Transverse colon (tissue), 4 donors: Measurements from ENCODE around the gene MACF1. TPM values are rescaled to one million over a fixed set of nuclear protein-coding genes. Genes with fewer than 3 reads are reported as not detected.

ENCODE experiments used
- DNase-seq: peaks from one replicate; pipeline ENCODE4 v3.0.0-alpha.2; 2019
- H3K27ac ChIP-seq, 4 donors: fragments of 200-600 bp; sonication (generic); 2 replicates each; pipeline ENCODE4 v1.5.1; 2016 to 2018; ENCODE audit warnings: inconsistent platforms in 4 of 4
- H3K27me3 ChIP-seq: fragments of 200-600 bp; sonication (generic); 2 replicates; pipeline ENCODE4 v1.5.1; 2017; ENCODE audit warnings: inconsistent platforms
- H3K36me3 ChIP-seq, 4 donors: fragments of 200-600 bp; sonication (generic); 2 replicates each; pipeline ENCODE4 v1.5.1; 2017 to 2019; ENCODE audit warnings: inconsistent platforms in 4 of 4
- H3K4me1 ChIP-seq, 4 donors: fragments of 200-600 bp; sonication (generic); 2 replicates each; pipeline ENCODE4 v1.5.1; 2017 to 2020; ENCODE audit warnings: inconsistent platforms in 4 of 4
- H3K4me3 ChIP-seq, 4 donors: fragments of 200-600 bp; sonication (generic); 1 replicate in 1 of 4; 2 replicates in 3 of 4; pipeline versions ENCODE4 v1.5.1 to v1.6.1; 2017 to 2019; ENCODE audit warnings: inconsistent platforms in 4 of 4
- H3K9me3 ChIP-seq, 2 donors: fragments of 200-600 bp; sonication (generic); 2 replicates each; pipeline ENCODE4 v1.5.1; 2017 to 2019; ENCODE audit warnings: inconsistent platforms in 2 of 2
- CTCF ChIP-seq, 5 experiments: fragments of 200-600 bp in 3 of 5; fragments of 450-650 bp in 2 of 5; sonication (generic) in 3 of 5; IDR thresholded peaks; 1 replicate in 2 of 5; 2 replicates in 3 of 5; pipeline ENCODE4 v1.5.1; 2016 to 2017; ENCODE audit warnings: antibody characterized with exemption in 5 of 5, inconsistent platforms in 3 of 5, mild to moderate bottlenecking in 2 of 5, moderate library complexity in 1 of 5
- EP300 ChIP-seq: sonication (generic); formaldehyde crosslinking; IDR thresholded peaks from one replicate; pipeline ENCODE4 v1.6.1; 2017; ENCODE audit warnings: antibody characterized with exemption, low read depth
- POLR2A ChIP-seq: fragments of 450-650 bp; IDR thresholded peaks from one replicate; pipeline ENCODE4 v1.6.1; 2016; ENCODE audit warnings: antibody characterized with exemption, mild to moderate bottlenecking, moderate library complexity
- POLR2AphosphoS5 ChIP-seq, 3 donors: sonication (generic); formaldehyde crosslinking; IDR thresholded peaks; one replicate each; pipeline ENCODE4 v1.6.1; 2016; ENCODE audit warnings: antibody characterized with exemption in 3 of 3
- WGBS, 2 donors: methylation state at CpG; one replicate each; pipeline ENCODE4 v1.1.5; 2018; ENCODE audit warnings: low coverage in 1 of 2; 5-methylcytosine and 5-hydroxymethylcytosine counted together
- in situ Hi-C, 4 donors: fragments of 200-750 bp; cut with MboI; loops; one replicate each; pipeline versions ENCODE4 v1.15.0 to v1.15.1; 2017; ENCODE audit warnings: low sequenced_read_pairs in 3 of 4, low pct_ligation_motif_present in 1 of 4, low pct_unique_long_range_greater_than_20kb in 1 of 4
- intact Hi-C: fragments of 100-400 bp; cut with DNase I; formaldehyde crosslinking; loops from one replicate; pipeline ENCODE4 v1.15.1; 2023; ENCODE audit warnings: low total_unique reads
- total RNA-seq, 4 donors: library from RNA; depleted of rRNA; stranded (reverse); fragments of >200 nt; gene quantifications; one replicate each; pipeline ENCODE4 v1.1.0, GENCODE V29; 2016

Gene MACF1
- total RNA-seq, 4 donors from 2014 or later: 190 to 300 (median 254) TPM

- Histone ChIP-seq H3K9me3 (no peaks in the 10 kb centered on the region), H3K36me3 (no peaks in the 10 kb centered on the region), H3K27me3 (no peaks in the 10 kb centered on the region), H3K4me1 (peaks cover 4 to 59% (median 27%) of the 10 kb centered on the region in 4 donors), H3K27ac (peak overlapping the region; percentile 78 to 88 (median 84)), H3K4me3 (peak overlapping the region in 3 of 4 donors; percentile 3 to 30 (median 10))
- in situ Hi-C loops: loop anchor here in 3 of 4 donors (10.0 kb wide), 2 partner anchors 74 to 164 kb away; no protein-coding TSS in a partner anchor
- WGBS, 2 donors: 63% methylated on average over 8 of the region's 8 CpGs; no CpG with 5 or more reads in 1 of the 2 donors
- DNase-seq: no peak
- no peak for TF ChIP-seq POLR2A
- TF ChIP-seq CTCF (IDR thresholded peaks at IDR 0.05): no peak
- TF ChIP-seq POLR2AphosphoS5 (IDR thresholded peaks at IDR 0.05): no peak
- no peak for TF ChIP-seq EP300
- intact Hi-C loops: loop anchor here (5.0 kb wide), 1 partner anchor 162 kb away; no protein-coding TSS in a partner anchor
Observed at GRCh38 chr1:39268906-39269305, 64.4 kb downstream of the MACF1 start.

GRCh38 chr1:39269349-39269748 is 64.9 kb downstream of the MACF1 start:
- in situ Hi-C loops (loop anchor here in 3 of 4 donors (10.0 kb wide), 2 partner anchors 75 to 165 kb away; no protein-coding TSS in a partner anchor), intact Hi-C loops (loop anchor here (5.0 kb wide), 1 partner anchor 162 kb away; no protein-coding TSS in a partner anchor)
- H3K4me3 ChIP-seq: no peak overlapping the region
- H3K4me1 ChIP-seq: peaks cover 4 to 59% (median 27%) of the 10 kb centered on the region in 4 donors
- no peaks in the 10 kb centered on the region for H3K27me3 ChIP-seq
- H3K27ac ChIP-seq: peak overlapping the region; percentile 78 to 88 (median 84)
- no peak for DNase-seq
- no peak for TF ChIP-seq POLR2A
- no peak for TF ChIP-seq CTCF (IDR thresholded peaks at IDR 0.05)
- no peak for TF ChIP-seq EP300
- TF ChIP-seq POLR2AphosphoS5 (IDR thresholded peaks at IDR 0.05): no peak
- H3K36me3 ChIP-seq: no peaks in the 10 kb centered on the region
- 60% methylated on average over 2 of the region's 2 CpGs; no CpG with 5 or more reads in 1 of the 2 donors for WGBS, 2 donors
- no peaks in the 10 kb centered on the region for H3K9me3 ChIP-seq

- Histone ChIP-seq H3K27ac (peak overlapping the region; percentile 78 to 88 (median 84)), H3K27me3 (no peaks in the 10 kb centered on the region), H3K4me3 (no peak overlapping the region), H3K36me3 (no peaks in the 10 kb centered on the region), H3K4me1 (peaks cover 4 to 59% (median 27%) of the 10 kb centered on the region in 4 donors), H3K9me3 (no peaks in the 10 kb centered on the region)
- intact Hi-C loops (loop anchor here (5.0 kb wide), 1 partner anchor 163 kb away; no protein-coding TSS in a partner anchor), in situ Hi-C loops (loop anchor here in 3 of 4 donors (10.0 kb wide), 2 partner anchors 75 to 165 kb away; no protein-coding TSS in a partner anchor)
- DNase-seq: peak; percentile 14
- WGBS, 2 donors: 39 to 42% methylated on average over 3 to 4 of the region's 4 CpGs
- TF ChIP-seq POLR2AphosphoS5 (IDR thresholded peaks at IDR 0.05) (peak in 1 of 3 donors; percentile 59), POLR2A (no peak), CTCF (IDR thresholded peaks at IDR 0.05) (no peak), EP300 (no peak)
Observed at GRCh38 chr1:39269791-39270342, 65.4 kb downstream of the MACF1 start.

- Histone ChIP-seq H3K36me3 (no peaks in the 10 kb centered on the region), H3K4me3 (no peak overlapping the region), H3K27ac (peak overlapping the region; percentile 78 to 88 (median 84)), H3K4me1 (peaks cover 4 to 59% (median 27%) of the 10 kb centered on the region in 4 donors), H3K9me3 (no peaks in the 10 kb centered on the region), H3K27me3 (no peaks in the 10 kb centered on the region)
- no peak for DNase-seq
- in situ Hi-C loops (no loop called here), intact Hi-C loops (no loop called here)
- no peak for TF ChIP-seq CTCF (IDR thresholded peaks at IDR 0.05)
- TF ChIP-seq POLR2A: no peak
- no peak for TF ChIP-seq EP300
- TF ChIP-seq POLR2AphosphoS5 (IDR thresholded peaks at IDR 0.05): no peak
Observed at GRCh38 chr1:39270368-39270767, 65.9 kb downstream of the MACF1 start.
